GM12873 (cell line): Measurements from ENCODE around the gene EPB41L4A.

Experiments
- TF ChIP-seq, protein P1 (sequence below): IDR thresholded peaks from 2 replicates; pipeline ENCODE4 v1.5.1; 2012; ENCODE audit warnings: low read depth, mild to moderate bottlenecking, moderate library complexity, low read length, control low read depth; ENCODE audit not compliant: insufficient read depth; ENCODE audit errors: missing control alignments

Gene EPB41L4A

DNA sequence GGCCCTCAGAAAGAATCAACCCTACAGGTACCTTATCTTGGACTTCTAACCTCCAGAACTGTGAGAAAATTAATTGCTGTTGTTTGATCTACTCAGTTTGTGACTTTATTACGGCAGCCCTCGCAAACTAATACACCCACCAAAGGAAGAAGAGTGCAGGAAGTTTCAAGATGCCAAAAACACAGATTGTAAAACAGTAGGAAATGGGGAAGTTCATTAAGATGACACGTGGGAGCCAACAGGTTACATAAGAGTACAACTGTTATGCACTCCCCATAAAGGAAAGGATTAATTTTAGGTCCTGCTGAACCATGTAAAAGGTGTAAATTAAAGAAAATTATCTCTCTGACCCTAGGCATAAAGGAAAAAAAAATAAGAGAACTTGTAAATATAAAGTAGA, 294.3 kb downstream of the EPB41L4A start:
- TF ChIP-seq, protein P1, sequence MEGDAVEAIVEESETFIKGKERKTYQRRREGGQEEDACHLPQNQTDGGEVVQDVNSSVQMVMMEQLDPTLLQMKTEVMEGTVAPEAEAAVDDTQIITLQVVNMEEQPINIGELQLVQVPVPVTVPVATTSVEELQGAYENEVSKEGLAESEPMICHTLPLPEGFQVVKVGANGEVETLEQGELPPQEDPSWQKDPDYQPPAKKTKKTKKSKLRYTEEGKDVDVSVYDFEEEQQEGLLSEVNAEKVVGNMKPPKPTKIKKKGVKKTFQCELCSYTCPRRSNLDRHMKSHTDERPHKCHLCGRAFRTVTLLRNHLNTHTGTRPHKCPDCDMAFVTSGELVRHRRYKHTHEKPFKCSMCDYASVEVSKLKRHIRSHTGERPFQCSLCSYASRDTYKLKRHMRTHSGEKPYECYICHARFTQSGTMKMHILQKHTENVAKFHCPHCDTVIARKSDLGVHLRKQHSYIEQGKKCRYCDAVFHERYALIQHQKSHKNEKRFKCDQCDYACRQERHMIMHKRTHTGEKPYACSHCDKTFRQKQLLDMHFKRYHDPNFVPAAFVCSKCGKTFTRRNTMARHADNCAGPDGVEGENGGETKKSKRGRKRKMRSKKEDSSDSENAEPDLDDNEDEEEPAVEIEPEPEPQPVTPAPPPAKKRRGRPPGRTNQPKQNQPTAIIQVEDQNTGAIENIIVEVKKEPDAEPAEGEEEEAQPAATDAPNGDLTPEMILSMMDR, result no peak

GRCh38 chr5:112123086-112123485, 296.0 kb downstream of the EPB41L4A start:
- TF ChIP-seq, protein P1, result no peak

GRCh38 chr5:112122353-112122752, 296.7 kb downstream of the EPB41L4A start:
- TF ChIP-seq, protein P1, result no peak

- TF ChIP-seq, protein P1, result no peak
Measured at GRCh38 chr5:112121258-112121657, 297.8 kb downstream of the EPB41L4A start.

- TF ChIP-seq, protein P1, result peak; percentile 19
Measured at GRCh38 chr5:112119969-112120368, 299.1 kb downstream of the EPB41L4A start.

GRCh38 chr5:112119508-112119907, 299.6 kb downstream of the EPB41L4A start:
- TF ChIP-seq, protein P1, result no peak

- TF ChIP-seq, protein P1, result no peak
Measured at GRCh38 chr5:112117551-112117950, 301.5 kb downstream of the EPB41L4A start.
